GM21390 (cell line): Measurements from ENCODE around the gene KLF13.

Experiments used
- ATAC-seq: cut with Tn5 transposase; IDR thresholded peaks from one replicate; pipeline ENCODE4 v1.9.1; 2021; ENCODE audit not compliant: unreplicated experiment

The KLF13 gene

DNA sequence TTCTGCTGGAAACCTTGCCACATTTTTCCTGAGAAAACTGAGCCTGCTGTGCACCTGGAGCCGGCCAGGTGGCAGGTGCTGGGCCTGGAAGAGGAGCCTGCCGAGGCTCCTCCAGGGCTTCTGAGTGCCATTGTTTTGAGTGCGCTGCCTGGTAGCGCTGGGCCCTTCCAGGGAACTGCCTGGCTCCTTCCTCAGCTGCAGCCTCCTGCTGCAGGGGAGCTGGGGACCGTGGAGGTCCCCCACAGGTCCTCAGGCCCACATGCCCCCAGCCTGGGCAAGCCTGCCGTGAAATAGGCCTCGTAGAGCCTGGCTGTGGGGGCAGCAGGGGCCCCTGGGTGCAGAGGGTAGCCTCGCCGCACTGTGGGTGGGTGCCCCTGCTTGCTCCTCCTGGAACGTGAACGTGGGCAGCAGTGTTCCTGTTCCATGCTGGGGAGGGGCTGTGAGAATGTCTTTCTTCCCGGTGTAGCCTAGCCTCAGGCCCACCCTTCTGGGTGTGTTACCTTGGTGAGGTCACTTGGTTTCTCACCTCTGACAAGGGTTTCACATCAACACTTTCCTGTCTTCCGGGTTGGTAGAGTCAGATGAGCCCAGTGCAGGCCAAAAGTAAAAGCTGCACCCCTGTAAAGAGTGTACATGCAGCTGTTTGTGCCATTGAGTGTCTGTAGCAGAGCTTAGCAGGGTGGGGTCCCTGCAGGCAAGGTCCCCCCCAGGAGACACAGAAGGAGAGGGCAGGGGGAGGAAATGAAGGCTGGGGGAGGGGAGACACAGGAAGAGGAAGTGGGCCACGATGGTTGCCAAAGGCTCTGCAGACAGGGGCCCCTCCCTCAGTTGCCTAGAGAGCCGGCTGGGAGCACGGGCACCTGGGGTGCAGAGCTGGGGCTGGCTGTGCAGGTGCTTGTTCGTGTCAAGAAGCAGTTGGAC lies 34.5 kb downstream of the KLF13 start:
- ATAC-seq, result peak; percentile 68

GRCh38 chr15:31361764-31362515 lies 35.3 kb downstream of the KLF13 start:
- no peak for ATAC-seq

DNA sequence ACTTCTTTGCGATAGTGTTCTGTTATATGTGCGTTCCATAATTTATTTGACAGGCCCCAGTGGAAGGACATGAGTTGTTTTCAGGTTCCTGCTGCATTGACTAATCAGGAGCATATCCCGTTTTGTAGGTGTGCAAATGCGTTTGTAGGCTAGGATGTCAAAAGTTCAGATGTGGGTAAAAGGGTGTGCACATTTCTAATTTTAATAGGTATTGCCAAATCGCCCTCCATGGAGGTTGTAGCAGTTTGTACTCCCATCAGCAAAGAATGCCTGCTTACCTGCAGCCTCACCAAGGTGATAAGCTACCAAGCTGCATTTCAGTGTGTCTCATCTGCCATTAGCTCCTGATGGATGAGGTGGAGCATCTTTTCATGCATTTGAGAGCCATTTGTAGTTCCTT lies 36.3 kb downstream of the KLF13 start:
- ATAC-seq, result no peak

GRCh38 chr15:31364301-31365031 lies 37.8 kb downstream of the KLF13 start:
- no peak for ATAC-seq

DNA sequence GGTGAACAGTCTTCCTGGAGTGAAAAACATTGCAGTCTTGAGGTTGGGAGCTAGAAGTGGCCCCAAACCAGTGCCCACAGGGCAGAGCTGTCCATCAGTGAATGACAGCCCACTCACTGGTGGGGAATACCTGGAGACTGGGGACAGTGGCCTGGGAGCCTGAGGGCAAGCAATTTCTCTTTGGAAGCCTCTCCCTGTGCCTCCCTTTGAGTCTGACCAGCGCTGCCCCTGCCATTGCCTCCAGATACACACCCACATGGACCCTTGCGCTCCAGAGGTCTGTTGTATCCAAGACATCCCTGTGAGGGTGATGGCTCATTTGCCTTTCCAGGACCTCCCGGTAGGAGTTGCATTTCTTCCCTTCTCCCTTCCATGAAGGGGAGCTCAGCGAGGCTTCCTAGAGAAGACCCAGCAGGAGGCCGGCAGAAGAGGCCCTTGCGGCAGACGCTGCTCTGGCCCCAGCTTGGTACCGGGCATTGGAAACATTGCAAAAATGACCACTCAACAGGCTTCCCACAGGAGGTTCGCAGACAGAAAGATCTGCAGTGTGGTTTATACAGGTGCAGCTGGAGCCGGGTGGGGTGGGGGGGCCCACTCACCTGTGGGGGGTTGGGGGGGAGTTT lies 38.5 kb downstream of the KLF13 start:
- ATAC-seq, result no peak

GRCh38 chr15:31365655-31366127 lies 39.1 kb downstream of the KLF13 start:
- peak; percentile 47 for ATAC-seq

GRCh38 chr15:31366169-31366734 lies 39.6 kb downstream of the KLF13 start:
- ATAC-seq, result no peak

DNA sequence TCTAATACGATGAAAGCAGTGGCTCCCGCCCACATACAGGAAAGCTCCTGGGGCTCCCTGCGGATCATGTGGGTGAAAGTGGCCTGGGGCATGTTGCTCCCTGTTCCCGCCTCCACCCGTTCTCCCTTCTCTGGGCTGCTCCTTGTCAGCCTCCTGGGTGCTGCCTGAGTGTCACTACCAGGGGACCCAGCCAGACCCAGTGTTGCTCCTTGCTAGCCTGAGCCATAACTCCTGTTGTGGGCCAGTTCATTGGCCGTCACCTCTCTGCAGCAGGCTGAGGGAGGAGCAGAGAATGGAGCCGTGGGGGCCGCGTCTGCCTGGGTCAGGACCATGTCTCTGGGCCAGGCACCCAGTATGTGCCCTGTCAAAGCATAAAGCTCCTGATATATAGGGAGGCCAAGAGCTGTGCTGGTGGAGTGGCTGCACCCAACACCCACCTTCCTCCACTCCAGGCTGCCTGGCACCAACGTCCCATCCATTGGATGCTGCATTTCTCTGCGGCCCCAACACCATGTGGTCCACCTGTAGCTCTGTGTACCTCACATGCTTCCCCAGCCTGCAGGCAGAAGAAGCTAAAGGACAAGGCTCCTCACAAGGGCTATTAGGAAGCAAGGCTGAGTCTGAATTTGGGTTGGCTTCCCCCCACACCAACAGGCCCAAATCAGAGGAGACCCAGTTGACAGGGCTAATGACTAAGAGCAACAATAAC lies 40.5 kb downstream of the KLF13 start:
- ATAC-seq, result no peak

- ATAC-seq, result no peak
Measured at GRCh38 chr15:31367730-31368344, 41.2 kb downstream of the KLF13 start.

GRCh38 chr15:31369727-31370126 lies 43.1 kb downstream of the KLF13 start:
- no peak for ATAC-seq

- no peak for ATAC-seq
Measured at GRCh38 chr15:31371520-31372240, 45.0 kb downstream of the KLF13 start.

- ATAC-seq, result no peak
Measured at GRCh38 chr15:31372635-31373091, 46.0 kb downstream of the KLF13 start.

DNA sequence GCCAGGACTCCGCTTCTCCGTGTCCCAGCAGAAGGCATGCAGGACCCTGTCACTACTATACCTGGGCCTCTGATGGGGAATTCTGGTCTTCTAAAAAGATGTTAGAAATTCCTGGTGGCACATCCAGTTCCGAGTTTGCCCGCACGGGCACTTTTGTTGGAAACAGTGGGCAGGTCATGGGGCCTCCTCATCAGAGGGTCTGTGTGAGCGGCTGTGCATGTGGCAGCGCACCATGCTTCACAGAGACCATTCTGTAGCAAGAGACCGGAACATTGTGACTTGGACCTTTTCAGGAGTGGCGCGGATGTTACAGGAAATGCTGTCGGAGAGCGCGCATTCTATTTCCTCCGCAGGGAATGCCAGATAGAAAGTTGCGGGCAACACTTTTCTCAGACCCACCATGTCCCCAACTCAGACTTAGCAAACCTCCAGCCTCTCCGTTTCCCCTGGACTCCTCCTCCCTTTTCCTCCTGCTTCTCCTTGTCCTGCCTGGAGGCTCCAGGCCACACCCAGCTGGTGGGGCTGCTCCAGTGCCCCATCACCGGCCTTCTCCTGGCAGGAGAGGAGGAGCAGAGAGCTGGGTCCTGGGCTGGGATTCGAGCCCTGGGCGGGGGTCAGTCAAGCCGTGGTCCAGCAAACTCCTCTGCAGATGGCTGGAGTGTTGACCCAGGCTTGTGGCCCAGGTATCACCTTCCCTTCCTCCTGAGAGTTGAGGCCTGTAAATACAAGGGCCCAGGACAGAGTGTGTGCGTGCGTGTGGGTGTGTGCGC lies 46.6 kb downstream of the KLF13 start:
- ATAC-seq, result no peak

- no peak for ATAC-seq
Measured at GRCh38 chr15:31373970-31374369, 47.3 kb downstream of the KLF13 start.

DNA sequence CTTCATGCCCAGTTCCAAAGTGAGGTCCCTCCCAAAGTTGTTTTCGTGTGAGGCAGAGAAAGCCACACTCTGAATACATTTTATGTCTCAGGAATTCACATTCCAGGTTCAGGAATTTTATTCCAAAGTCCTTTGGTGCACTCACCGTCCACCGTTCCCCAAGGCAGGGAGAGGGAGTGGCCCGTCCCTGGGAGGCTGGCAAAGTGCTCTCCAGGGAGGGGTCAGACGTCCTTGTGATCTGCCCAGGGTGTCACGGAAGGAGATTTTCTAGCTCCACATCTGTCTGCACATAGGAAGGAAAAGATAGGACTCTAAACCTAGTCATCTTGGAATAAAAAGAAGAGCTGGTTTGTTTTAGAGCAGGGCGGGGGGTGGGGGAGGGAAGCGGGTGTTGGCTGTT lies 47.9 kb downstream of the KLF13 start:
- ATAC-seq, result no peak

GRCh38 chr15:31374986-31375385 lies 48.4 kb downstream of the KLF13 start:
- no peak for ATAC-seq

GRCh38 chr15:31375772-31376171 lies 49.1 kb downstream of the KLF13 start:
- ATAC-seq, result no peak

DNA sequence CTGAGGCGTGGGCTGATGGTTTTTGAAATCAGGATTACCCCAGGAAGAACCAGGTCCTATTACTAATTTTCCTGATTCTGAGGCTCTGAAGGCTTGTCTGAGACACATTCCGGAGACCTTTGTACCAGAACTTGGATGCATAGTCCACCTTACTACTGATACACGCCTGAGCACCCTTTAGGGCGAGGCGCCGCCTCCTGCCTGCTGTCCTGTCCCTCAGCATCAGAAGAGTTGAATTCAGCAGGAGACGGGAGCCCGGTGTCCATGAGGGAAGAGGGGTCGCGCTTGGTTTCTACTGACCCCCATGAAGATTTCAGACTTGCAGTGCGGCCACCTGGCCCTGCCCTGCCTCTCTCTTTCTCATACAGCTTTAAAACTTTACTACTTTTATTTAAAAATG lies 49.9 kb downstream of the KLF13 start:
- no peak for ATAC-seq
